ENCODE data around the gene CRY2. TPM values are rescaled to one million over a fixed set of nuclear protein-coding genes. Genes with fewer than 3 reads are reported as not detected.
"Not testable (repeated sequence)": the region's sequence is repeated elsewhere in the genome, so short reads cannot be mapped to it uniquely, and the experiment has no call there.

CRY2 gene
- total RNA-seq, 1 donor from 2014 or later, result 62.3 TPM

- Histone ChIP-seq H3K36me3 (no peaks in the 10 kb centered on the region), H3K27ac (no peak overlapping the region), H3K27me3 (ENCODE audit: low read depth) (no peaks in the 10 kb centered on the region), H3K4me1 (no peaks in the 10 kb centered on the region), H3K4me3 (no peak overlapping the region), H3K9me3 (no peaks in the 10 kb centered on the region)
- ATAC-seq, result no peak
- intact Hi-C loops (cut with DNase I), result no loop called here
- TF ChIP-seq CTCF (IDR thresholded peaks at IDR 0.05), result no peak
- DNase-seq, result no peak
Observed at GRCh38 chr11:45839204-45839603, 8.1 kb upstream of the CRY2 start.

DNA sequence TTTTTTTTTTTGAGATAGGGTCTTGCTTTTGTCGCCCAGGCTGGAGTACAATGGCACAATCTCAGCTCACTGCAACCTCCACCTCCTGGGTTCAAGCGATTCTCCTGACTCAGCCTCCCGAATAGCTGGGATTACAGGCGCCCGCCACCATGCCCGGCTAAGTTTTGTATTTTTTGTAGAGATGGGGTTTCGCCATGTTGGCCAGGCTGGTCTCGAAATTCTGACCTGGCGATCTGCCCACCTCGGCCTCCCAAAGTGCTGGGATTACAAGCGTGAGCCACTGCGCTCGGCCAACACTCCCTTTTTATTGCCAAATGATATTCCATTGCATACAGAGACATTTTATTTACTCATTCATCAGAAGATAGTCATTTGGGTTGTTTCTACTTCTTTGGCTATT, 7.0 kb upstream of the CRY2 start:
- ATAC-seq; H3K27ac ChIP-seq; H3K9me3 ChIP-seq; DNase-seq; H3K4me3 ChIP-seq; H3K4me1 ChIP-seq; H3K27me3 ChIP-seq (ENCODE audit: low read depth); H3K36me3 ChIP-seq; intact Hi-C loops (cut with DNase I): not testable (repeated sequence)

DNA sequence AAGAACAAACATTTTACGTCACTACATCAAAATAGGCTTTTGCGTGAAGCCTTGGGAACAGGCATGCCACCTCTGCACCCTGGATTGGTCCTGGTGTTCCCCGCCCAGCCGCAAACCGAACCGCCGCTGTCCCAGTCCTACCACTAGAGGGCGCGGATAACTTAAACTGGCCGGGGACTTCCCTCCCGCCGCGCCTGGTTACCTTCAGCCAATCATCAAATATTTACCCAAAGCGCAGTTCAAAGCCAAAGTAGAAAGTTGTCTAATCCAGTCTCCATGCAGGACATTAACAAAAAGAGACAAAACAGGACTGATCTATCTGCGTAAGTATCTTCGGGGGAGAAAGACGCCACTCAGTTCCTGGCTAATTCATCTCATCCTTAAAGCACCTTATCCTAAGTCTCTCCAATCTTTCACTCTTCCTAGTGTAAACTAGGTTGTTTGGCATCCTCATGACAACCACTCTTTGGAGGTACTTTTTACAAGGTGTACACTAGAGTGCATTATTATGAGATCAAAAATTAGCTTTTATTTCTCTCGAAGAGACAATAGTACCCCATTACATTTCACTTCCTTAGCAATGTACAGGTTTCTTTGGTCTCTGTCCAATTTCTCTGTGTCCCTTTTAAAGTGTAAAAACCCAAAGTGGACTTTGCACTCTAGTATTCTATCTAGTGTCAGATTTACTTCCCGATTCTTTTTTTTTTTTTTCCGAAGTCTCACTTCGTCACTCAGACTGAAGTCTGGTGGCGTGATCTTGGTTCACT, 3.9 kb upstream of the CRY2 start:
- TF ChIP-seq CTCF (IDR thresholded peaks at IDR 0.05), result peak; percentile 91
- intact Hi-C loops (cut with DNase I), result no loop called here
- Histone ChIP-seq H3K9me3 (no peaks in the 10 kb centered on the region), H3K4me1 (peaks cover 15% of the 10 kb centered on the region), H3K27ac (peak overlapping the region; percentile 76), H3K36me3 (no peaks in the 10 kb centered on the region), H3K4me3 (no peak overlapping the region), H3K27me3 (ENCODE audit: low read depth) (no peaks in the 10 kb centered on the region)
- ATAC-seq, result peak; percentile 65 to 78
- peak; percentile 95 for DNase-seq

DNA sequence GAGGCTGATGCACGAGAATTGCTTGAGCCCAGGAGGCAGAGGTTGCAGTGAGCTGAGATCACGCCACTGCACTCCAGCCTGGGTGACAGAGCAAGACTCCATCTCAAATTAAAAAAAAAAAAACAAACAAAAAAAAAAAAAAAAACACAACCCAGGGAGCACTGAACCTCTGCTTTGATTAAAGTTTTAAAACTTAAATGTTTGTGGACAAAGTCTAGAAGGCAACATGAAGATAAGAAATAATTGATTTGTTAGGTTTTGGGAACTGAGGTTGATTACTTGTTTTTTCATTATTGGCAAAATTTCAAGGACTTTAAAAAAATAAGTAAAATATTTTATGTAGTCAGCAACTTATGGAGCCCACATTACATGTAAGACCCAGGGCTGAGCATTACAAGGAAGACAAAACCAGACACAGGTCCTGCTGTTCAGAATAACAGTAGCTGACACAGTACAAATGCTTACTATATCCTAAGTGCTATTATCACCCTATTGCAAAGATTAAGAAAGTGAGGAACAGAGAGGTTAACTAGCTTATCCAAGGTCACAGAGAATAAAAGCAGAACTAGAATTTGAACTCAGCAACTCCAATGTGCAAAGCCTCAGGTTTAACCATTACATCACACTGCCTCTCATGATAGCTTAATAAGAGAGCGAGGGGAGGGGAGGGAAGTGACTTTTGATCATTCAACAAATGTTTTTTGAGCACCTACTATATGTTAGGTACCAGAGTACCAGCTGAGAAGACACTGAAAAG, 2.3 kb upstream of the CRY2 start:
- ATAC-seq (no peak), DNase-seq (no peak)
- intact Hi-C loops (cut with DNase I), result no loop called here
- Histone ChIP-seq H3K9me3 (no peaks in the 10 kb centered on the region), H3K27me3 (ENCODE audit: low read depth) (no peaks in the 10 kb centered on the region), H3K36me3 (no peaks in the 10 kb centered on the region), H3K27ac (peak overlapping the region; percentile 2), H3K4me3 (no peak overlapping the region), H3K4me1 (peaks cover 31% of the 10 kb centered on the region)
- TF ChIP-seq CTCF (IDR thresholded peaks at IDR 0.05), result no peak

DNA sequence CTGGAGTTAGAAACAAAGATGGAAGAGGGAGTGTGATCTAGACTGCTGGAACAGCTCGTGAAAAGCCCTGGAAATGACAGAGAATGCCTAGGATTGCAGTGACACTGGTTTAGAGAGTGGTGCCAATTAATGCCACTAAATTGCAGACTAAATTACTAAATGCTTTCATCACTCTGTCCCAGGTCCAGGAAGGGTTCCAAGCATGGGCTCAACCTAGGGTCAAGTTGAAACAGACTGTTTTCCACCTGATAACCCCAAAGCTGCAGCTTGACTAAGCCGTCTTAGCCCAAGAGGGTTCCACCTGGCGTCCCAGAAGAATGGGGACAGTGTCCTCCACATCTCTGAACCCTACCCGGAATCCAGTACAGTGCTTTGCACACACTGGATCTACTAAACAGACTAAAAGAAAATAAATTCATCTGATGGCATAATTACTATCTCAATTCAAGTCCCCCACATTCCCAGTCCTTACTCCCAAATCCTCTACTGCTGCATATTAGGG, 1.1 kb upstream of the CRY2 start:
- no peak overlapping the region for H3K4me3 ChIP-seq
- no peaks in the 10 kb centered on the region for H3K9me3 ChIP-seq
- no peaks in the 10 kb centered on the region for H3K27me3 ChIP-seq (ENCODE audit: low read depth)
- intact Hi-C loops (cut with DNase I), result no loop called here
- H3K4me1 ChIP-seq, result peaks cover 43% of the 10 kb centered on the region
- no peak for ATAC-seq
- H3K36me3 ChIP-seq, result no peaks in the 10 kb centered on the region
- no peak for DNase-seq
- no peak for TF ChIP-seq CTCF (IDR thresholded peaks at IDR 0.05)
- H3K27ac ChIP-seq, result peak overlapping the region; percentile 96

DNA sequence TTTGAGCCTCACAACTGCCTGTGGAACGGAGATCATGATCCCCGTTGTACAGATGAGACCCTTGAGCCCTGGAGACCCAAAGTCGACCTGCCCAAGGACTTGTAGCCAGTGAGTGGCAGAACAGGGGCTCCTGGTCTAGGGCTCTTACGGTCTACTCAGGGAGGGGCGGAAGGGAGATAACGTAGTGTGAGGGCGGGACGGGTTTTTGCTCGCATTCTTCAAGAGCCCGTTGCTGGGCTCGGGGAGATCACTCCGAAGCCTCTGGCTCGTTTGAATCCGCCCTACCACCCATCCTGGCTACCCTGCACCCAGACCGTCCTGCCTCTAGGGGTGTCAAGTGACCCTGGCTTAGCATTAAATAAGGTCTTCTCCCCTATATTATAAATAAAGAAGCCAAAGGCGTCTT, 639 bp downstream of the CRY2 start:
- peak; percentile 75 for DNase-seq

More for the DNA sequence above, 639 bp downstream of the CRY2 start:
- H3K27me3 ChIP-seq (ENCODE audit: low read depth), result no peaks in the 10 kb centered on the region
- peak overlapping the region; percentile 66 for H3K4me3 ChIP-seq
- H3K4me1 ChIP-seq, result peaks cover 60% of the 10 kb centered on the region
- intact Hi-C loops (cut with DNase I), result no loop called here
- H3K36me3 ChIP-seq, result no peaks in the 10 kb centered on the region
- ATAC-seq, result peak; percentile 73 to 77
- peak overlapping the region; percentile 96 for H3K27ac ChIP-seq
- H3K9me3 ChIP-seq, result no peaks in the 10 kb centered on the region
- no peak for TF ChIP-seq CTCF (IDR thresholded peaks at IDR 0.05)
